NOMO-1 treated with dmso at 0.1 percent for 144 hours (cell line): ENCODE measurements around the gene CCL26.
"Not testable (repeated sequence)": the region's sequence is repeated elsewhere in the genome, so short reads cannot be mapped to it uniquely, and the experiment has no call there.

Experiments
- DNase-seq: peaks from one replicate; lab custom pipeline; 2025; ENCODE audit not compliant: unreplicated experiment; lab: John Stamatoyannopoulos, UW

CCL26 gene

GRCh38 chr7:75793676-75794075, 21.7 kb upstream of the CCL26 start:
- no peak for DNase-seq

DNA sequence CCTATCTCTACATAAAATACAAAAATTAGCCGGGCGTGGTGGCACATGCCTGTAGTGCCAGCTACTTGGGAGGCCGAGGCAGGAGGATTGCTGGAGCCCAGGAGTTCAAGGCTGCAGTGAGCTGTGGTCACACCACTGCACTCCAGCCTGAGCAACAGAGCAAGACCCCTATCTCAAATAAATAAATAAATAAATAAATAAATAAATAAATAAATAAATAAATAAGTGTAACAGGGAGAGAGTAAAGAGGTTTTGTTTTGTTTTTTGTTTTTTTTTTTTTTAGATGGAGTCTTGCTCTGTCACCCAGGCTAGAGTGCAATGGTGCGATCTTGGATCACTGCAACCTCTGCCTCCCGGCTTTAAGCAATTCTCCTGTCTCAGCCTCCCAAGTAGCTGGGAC, 20.6 kb upstream of the CCL26 start:
- DNase-seq: not testable (repeated sequence)

GRCh38 chr7:75789361-75789924, 17.4 kb upstream of the CCL26 start:
- DNase-seq: no peak

DNA sequence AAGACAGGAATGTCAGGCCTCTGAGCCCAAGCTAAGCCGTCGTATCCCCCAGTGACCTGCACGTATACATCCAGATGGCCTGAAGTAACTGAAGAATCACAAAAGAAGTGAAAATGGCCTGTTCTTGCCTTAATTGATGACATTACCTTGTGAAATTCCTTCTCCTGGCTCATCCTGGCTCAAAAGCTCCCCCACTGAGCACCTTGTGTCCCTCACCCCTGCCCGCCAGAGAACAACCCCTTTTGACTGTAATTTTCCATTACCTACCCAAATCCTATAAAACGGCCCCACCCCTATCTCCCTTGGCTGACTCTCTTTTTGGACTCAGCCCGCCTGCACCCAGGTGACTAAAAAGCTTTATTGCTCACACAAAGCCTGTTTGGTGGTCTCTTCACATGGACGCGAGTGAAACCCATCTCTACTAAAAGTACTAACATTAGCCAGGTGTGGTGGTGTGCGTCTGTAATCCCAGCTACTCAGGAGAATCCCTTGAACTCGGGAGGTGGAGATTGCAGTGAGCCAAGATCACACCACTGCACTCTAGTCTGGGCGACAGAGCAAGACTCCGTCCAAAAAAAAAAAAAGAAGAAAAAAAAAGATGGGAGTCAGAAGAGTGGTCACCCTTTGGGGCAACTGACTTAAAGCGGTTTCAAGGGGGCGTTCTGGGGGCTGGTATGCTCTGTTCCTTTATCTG, 16.3 kb upstream of the CCL26 start:
- DNase-seq: not testable (repeated sequence)

DNA sequence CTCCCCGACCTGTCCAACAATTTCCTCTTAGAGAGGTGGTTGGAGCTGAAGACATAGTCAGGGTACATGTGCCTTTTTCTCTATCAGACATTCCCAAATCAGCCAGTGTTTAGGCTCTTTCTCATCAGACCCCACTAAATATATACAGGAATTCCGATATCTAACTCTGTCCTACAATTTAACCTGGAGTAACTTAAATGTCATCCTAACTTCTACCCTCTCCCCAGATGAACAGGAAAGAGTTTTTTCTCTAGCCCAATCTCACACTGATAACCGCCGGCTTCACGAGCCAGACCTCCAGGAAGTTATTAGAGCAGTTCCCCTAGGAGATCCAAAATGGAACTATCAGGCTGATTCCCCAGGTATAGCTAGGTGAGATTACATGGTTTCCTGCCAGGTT, 11.0 kb upstream of the CCL26 start:
- not testable (repeated sequence) for DNase-seq

GRCh38 chr7:75780647-75781273, 8.7 kb upstream of the CCL26 start:
- not testable (repeated sequence) for DNase-seq

DNA sequence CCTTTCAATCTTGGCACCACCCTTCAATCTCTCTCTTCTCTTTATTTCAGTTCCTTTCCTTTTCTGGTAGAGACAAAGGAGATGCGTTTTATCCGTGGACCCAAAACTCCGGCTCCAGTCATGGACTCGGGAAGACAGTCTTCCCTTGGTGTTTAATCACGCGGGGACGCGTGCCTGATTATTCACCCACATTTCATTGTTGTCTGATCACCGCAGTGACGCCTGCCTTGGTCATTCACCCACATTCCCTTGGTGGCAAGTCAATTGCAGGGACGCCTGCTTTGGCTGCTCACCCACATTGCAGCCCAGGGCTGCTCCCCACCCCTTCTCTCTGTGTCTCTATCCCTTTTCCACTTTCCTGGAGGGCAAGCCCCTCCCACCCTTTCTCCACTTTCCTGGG, 7.5 kb upstream of the CCL26 start:
- DNase-seq: not testable (repeated sequence)

GRCh38 chr7:75779035-75779434, 7.0 kb upstream of the CCL26 start:
- DNase-seq: not testable (repeated sequence)

GRCh38 chr7:75776295-75776971, 4.4 kb upstream of the CCL26 start:
- DNase-seq: peak; percentile 70

GRCh38 chr7:75773958-75774357, 1.9 kb upstream of the CCL26 start:
- not testable (repeated sequence) for DNase-seq

GRCh38 chr7:75771224-75771623, 787 bp downstream of the CCL26 start:
- peak; percentile 69 for DNase-seq

DNA sequence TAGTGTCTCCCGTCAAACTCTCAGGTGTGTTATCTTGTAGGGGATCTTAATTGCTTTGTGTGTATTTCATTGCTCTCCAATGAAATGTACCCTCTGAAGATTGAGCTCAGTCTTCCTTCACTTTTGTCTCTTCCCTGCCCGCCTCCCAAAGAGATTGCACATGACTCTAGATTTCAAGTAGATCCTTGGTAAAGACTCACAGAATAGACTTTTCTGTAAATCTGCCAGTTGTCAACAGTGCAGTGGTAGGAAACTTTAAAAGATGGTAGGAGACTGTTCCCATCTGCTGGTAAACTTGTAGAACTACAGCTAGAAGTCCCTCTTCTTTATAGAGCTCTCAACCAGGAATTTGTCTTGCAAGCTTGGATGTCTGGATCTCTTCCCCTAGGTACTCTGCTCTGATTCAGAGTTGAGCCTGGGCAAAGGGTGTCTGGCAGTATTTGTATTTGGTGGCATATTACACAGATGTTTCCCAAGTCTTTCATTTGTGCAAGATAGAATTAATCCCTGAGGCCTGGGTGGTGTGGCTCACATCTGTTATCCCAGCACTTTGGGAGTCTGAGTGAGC, 9.6 kb downstream of the CCL26 start:
- DNase-seq: peak; percentile 63

DNA sequence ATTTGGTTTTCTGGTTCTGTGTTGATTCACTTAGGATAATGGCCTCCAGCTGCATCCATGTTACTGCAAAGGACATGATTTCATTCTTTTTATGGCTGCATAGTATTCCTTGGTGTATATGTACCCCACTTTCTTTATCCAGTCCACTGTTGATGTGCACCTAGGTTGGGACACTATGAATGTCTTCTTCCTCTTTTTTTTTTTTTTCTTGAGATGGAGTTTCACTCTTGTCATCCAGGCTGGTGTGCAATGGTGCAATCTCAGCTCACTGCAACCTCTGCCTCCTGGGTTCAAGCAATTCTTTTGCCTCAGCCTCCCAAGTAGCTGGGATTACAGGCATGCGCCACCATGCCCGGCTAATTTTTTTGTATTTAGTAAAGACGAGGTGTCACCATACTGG, 10.2 kb downstream of the CCL26 start:
- peak; percentile 75 for DNase-seq

- DNase-seq: no peak
These were observed 13.5 kb downstream of the CCL26 start for GRCh38 chr7:75758491-75758890.

- DNase-seq: no peak
These were observed 14.2 kb downstream of the CCL26 start for GRCh38 chr7:75757860-75758259.

DNA sequence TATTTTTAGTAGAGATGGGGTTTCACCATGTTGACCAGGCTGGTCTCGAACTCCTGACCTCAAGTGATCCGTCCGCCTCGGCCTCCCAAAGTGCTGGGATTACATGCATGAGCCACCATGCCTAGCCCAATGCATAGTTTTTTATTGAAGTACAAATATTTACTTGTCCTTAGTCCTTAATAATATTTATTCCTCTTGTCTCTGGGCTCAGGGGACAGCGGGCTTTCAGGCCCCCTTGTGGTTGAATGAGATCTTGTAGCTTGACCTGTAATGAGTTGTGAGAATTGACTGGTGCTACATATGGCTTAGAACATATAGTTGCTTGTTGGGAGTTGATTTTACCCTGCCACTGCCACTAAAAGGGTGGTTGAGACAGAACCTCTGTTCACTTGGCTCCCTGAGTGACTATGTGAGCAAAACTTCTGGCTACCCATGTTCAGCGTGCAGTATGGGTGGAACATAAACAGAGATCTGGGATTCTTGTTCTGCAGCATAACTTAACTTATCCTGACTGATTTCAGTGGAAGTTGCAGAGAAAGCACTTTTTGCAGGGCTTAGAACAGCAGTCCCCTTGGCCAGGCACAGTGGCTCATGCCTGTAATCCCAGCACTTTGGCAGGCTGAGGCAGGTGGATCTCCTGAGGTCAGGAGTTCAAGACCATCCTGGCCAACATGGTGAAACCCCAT, 14.9 kb downstream of the CCL26 start:
- DNase-seq: peak; percentile 42

DNA sequence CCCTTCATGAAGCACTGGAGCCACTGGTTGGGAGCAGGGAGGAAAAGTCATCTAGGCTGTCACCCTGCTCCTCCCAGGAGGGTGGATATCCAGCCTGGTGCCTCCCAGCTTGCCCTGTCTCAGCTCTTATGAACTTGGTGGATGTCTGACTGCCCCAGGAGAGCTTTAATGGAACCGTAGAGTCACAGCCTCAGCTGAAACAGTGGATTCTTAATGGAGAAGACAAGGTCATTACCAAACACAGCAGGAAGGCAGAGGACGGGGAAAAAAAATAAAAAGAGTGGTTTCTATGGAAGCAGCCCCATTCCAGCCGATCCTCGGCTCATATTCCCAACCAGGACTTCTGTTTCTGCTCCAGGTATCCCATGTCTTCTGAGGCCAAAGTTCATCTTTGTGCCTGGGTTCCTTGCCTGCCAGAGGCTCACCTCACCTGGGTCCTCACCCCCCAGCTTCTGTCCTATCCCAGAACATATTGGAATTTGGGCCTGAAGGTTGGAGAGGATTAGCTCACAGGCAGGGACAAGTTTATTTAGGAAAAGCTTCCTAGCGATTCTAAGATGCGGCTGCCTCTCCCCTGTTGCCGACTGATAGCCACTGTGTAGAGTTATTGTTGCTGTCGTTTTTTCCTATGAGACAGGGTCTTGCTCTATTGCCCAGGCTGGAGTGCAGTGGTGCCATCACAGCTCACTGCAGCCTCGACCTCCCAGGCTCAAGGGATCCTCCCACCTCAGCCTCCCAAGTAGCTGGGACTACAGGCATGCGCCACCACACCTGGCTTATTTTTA, 15.6 kb downstream of the CCL26 start:
- DNase-seq: no peak

DNA sequence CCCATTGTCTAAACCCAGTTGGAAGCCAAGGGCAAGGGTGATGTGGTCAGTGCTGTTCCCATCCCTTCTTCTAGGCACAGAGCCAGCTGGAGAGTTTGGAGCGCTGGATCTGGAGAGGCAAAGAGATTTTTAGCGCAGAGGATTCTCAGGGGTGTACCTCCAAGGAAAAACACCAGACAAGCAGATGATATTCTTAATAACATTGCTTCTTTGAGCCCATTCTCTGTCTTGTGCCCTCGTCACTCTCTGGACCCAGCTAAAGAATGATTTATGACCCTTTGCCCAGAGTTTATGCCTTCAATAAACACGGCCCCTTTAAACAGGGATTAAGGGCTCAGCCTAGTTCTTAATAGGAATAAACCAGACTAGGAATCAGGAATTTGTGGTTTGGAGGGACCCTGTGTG, 28.6 kb downstream of the CCL26 start:
- no peak for DNase-seq

DNA sequence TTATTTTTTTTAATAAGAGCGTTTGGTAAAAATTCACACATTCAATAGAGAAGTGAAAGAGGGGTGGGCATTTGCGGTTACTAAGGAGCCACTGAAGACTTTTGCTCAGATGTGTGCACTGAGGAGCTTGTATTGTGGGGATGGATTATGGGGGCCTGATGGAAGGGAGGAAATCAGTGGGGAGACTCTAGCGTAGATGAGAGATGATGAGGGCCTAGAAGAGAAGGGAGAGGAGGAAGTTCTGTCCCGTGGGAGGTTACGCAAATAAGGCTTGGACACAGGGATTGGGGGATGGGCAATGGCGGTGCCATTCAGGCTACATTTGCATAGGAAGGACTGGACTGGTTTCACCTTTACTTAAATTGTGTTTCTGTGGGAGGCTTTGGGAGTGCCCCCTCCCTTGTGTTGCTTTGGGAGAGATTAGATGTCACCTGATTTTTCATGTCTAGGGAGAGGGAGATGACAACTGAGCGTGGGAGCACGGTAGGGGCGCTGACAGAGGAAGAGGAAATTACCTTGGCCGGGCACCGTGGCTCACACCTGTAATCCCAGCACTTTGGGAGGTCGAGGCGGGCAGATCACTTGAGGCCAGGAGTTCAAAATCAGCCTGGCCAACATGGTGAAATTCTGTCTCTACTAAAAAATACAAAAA, 31.0 kb downstream of the CCL26 start:
- peak; percentile 81 for DNase-seq
